ENCODE measurements around the gene IGF1R. TPM values are rescaled to one million over a fixed set of nuclear protein-coding genes. Genes with fewer than 3 reads are reported as not detected.

IGF1R gene
- total and polyA plus RNA-seq, 2 of the 13 experiments (the other 11 are each of a cell fraction or from before 2014, with no cell fraction given), result 15.9 to 18.4 TPM

- TF ChIP-seq HNF1A (IDR thresholded peaks at IDR 0.05; ENCODE audit: low read depth), result no peak
- TF ChIP-seq HNF1A (CRISPR knock-in tag; IDR thresholded peaks at IDR 0.05; ENCODE audit: borderline replicate concordance), result no peak
- TF ChIP-seq SPEN (CRISPR knock-in tag; IDR thresholded peaks at IDR 0.05; ENCODE audit: low read depth), result 0 out of 2 replicates have a peak, but pooled peaks have one; percentile 23
- TF ChIP-seq NFAT5 (CRISPR knock-in tag; IDR thresholded peaks at IDR 0.05), result 0 out of 2 replicates have a peak, but pooled peaks have one; percentile 37
- 0 out of 2 replicates have a peak, but pooled peaks have one; percentile 18 for TF ChIP-seq HMG20A (CRISPR knock-in tag; IDR thresholded peaks at IDR 0.05; ENCODE audit: borderline replicate concordance)
- peak; percentile 19; the same call in 1 of the 2 replicates for TF ChIP-seq ZNF563 (CRISPR knock-in tag; IDR thresholded peaks at IDR 0.05)
- TF ChIP-seq SMARCE1 (IDR thresholded peaks at IDR 0.05; ENCODE audit: borderline replicate concordance), result no peak
- no peak for TF ChIP-seq MTERF4 (CRISPR knock-in tag; IDR thresholded peaks at IDR 0.05)
- peak; percentile 52; the same call in 1 of the 2 replicates for TF ChIP-seq PRDM15 (CRISPR knock-in tag; IDR thresholded peaks at IDR 0.05)
- TF ChIP-seq ZNF883 (CRISPR knock-in tag; IDR thresholded peaks at IDR 0.05; ENCODE audit: not compliant biosample characterization), result no peak
- no peak for TF ChIP-seq SETDB1 (CRISPR knock-in tag; IDR thresholded peaks at IDR 0.05; ENCODE audit: borderline replicate concordance)
- TF ChIP-seq ZEB1 (IDR thresholded peaks at IDR 0.05; ENCODE audit: insufficient replicate concordance, low read depth), result no peak
- TF ChIP-seq ZNF615 (CRISPR knock-in tag; IDR thresholded peaks at IDR 0.05; ENCODE audit: borderline replicate concordance), result no peak
- no peak for TF ChIP-seq RFX3 (CRISPR knock-in tag; IDR thresholded peaks at IDR 0.05)
These were observed 2.2 kb downstream of the IGF1R start (continued) for GRCh38 chr15:98650417-98651035.
